B cell (primary cell): ENCODE measurements around the gene ARHGAP26. TPM values are rescaled to one million over a fixed set of nuclear protein-coding genes. Genes with fewer than 3 reads are reported as not detected.

Experiments used
- ATAC-seq: fragments of 200-7000 bp; cut with Tn5 transposase; one replicate; pipeline ENCODE4 v1.10.0; 2021; ENCODE audit warnings: low read depth, mild to moderate bottlenecking, moderate number of reproducible peaks, moderate library complexity
- CTCF ChIA-PET: fragments of 350-600 bp; sonication (Branson Sonifier 250); formaldehyde crosslinking; loops from one replicate; lab custom pipeline; 2021; ENCODE audit warnings: antibody characterized with exemption, inconsistent platforms; lab: Charles Lee
- POLR2A ChIA-PET: fragments of 350-600 bp; sonication (Branson Sonifier 250); formaldehyde crosslinking; loops from one replicate; lab custom pipeline; 2021; ENCODE audit warnings: antibody characterized with exemption; lab: Charles Lee
- DNase-seq: peaks from one replicate; pipeline ENCODE4 v3.0.0; 2013
- H2AFZ ChIP-seq: 2 replicates; pipeline ENCODE4 v1.6.1; 2012; ENCODE audit warnings: mild to moderate bottlenecking, low read depth, low read length; ENCODE audit not compliant: insufficient read depth, poor library complexity, severe bottlenecking
- H3K27ac ChIP-seq, 2 donors: 1 replicate in 1 of 2; 2 replicates in 1 of 2; pipeline ENCODE4 v1.5.1; 2012 to 2013; ENCODE audit warnings: low read length in 2 of 2, mild to moderate bottlenecking in 2 of 2, moderate library complexity in 1 of 2
- H3K27me3 ChIP-seq, 4 experiments: fragments of 200-600 bp in 1 of 4; sonication (generic) in 1 of 4; replicated peaks in 1 of 4; 1 replicate in 2 of 4; 2 replicates in 2 of 4; pipeline versions ENCODE4 v1.6.1 to v1.7.0; 2013 to 2016; ENCODE audit warnings: low read length in 3 of 4, mild to moderate bottlenecking in 2 of 4, mixed read lengths in 1 of 4, moderate library complexity in 1 of 4; ENCODE audit not compliant: insufficient read depth in 4 of 4, control insufficient read depth in 3 of 4; ENCODE audit errors: control extremely low read depth in 1 of 4
- H3K36me3 ChIP-seq, 2 experiments: replicated peaks in 1 of 2; 1 replicate in 1 of 2; 2 replicates in 1 of 2; pipeline versions ENCODE4 v1.6.1 to v1.7.1; 2013; ENCODE audit warnings: low read length in 1 of 2; ENCODE audit not compliant: insufficient read depth in 2 of 2, control insufficient read depth in 1 of 2; ENCODE audit errors: control extremely low read depth in 1 of 2, extremely low read depth in 1 of 2
- H3K4me1 ChIP-seq, 2 donors: fragments of 200-600 bp in 1 of 2; sonication (generic) in 1 of 2; 1 replicate in 1 of 2; 2 replicates in 1 of 2; pipeline versions ENCODE4 v1.5.1 to v1.6.1; 2013 to 2017; ENCODE audit warnings: low read length in 2 of 2; ENCODE audit not compliant: control insufficient read depth in 2 of 2, insufficient read depth in 2 of 2
- H3K4me2 ChIP-seq: replicated peaks from 2 replicates; pipeline ENCODE3; 2012; ENCODE audit warnings: mild to moderate bottlenecking, low read depth, low read length; ENCODE audit not compliant: poor library complexity, severe bottlenecking
- H3K4me3 ChIP-seq, 5 experiments: fragments of 200-600 bp in 1 of 5; sonication (generic) in 1 of 5; 1 replicate in 3 of 5; 2 replicates in 2 of 5; pipeline versions ENCODE4 v1.5.1 to v1.7.0; 2011 to 2016; ENCODE audit warnings: low read length in 4 of 5, mild to moderate bottlenecking in 4 of 5, low read depth in 2 of 5, control low read depth in 1 of 5, moderate library complexity in 1 of 5; ENCODE audit not compliant: insufficient read depth in 1 of 5; ENCODE audit errors: control extremely low read depth in 1 of 5, extremely low read depth in 1 of 5
- H3K79me2 ChIP-seq: fragments of 200-600 bp; sonication (generic); one replicate; pipeline ENCODE4 v1.6.0; 2016; ENCODE audit warnings: low read length; ENCODE audit not compliant: control insufficient read depth, insufficient read depth
- H3K9ac ChIP-seq: fragments of 200-600 bp; sonication (generic); 2 replicates; pipeline ENCODE4 v1.6.1; 2017; ENCODE audit warnings: mild to moderate bottlenecking, low read length, moderate library complexity
- H3K9me3 ChIP-seq, 3 donors: one replicate each; pipeline versions ENCODE4 v1.6.1 to v1.7.1; 2013; ENCODE audit warnings: low read length in 2 of 3; ENCODE audit not compliant: control insufficient read depth in 2 of 3, insufficient read depth in 1 of 3; ENCODE audit errors: control extremely low read depth in 1 of 3
- H4K20me1 ChIP-seq: 2 replicates; pipeline ENCODE4 v1.6.0; 2012; ENCODE audit warnings: mild to moderate bottlenecking, low read length; ENCODE audit not compliant: insufficient read depth, control insufficient read depth, poor library complexity, severe bottlenecking
- H3K27ac Mint-ChIP-seq: one replicate; pipeline ENCODE4 v1.8.0; 2021; ENCODE audit warnings: mixed read lengths
- H3K27me3 Mint-ChIP-seq: one replicate; pipeline ENCODE4 v1.8.0; 2021; ENCODE audit warnings: mixed read lengths
- H3K4me1 Mint-ChIP-seq: one replicate; pipeline ENCODE4 v1.8.0; 2021; ENCODE audit warnings: mixed read lengths
- H3K4me3 Mint-ChIP-seq: one replicate; pipeline ENCODE4 v1.8.0; 2021; ENCODE audit warnings: mixed read lengths
- H3K9me3 Mint-ChIP-seq: one replicate; pipeline ENCODE4 v1.8.0; 2022; ENCODE audit warnings: mixed read lengths; ENCODE audit not compliant: insufficient read depth
- EZH2 ChIP-seq: IDR thresholded peaks from 2 replicates; pipeline ENCODE4 v1.6.1; 2012; ENCODE audit warnings: borderline replicate concordance, low read depth, mild to moderate bottlenecking, moderate library complexity, low read length; ENCODE audit not compliant: insufficient read depth, poor library complexity, severe bottlenecking
- WGBS: methylation state at CpG from one replicate; pipeline ENCODE4 v1.1.5; 2013; ENCODE audit warnings: missing lambda C conversion rate; ENCODE audit not compliant: insufficient coverage; 5-methylcytosine and 5-hydroxymethylcytosine counted together
- intact Hi-C: fragments of 100-400 bp; cut with micrococcal nuclease; formaldehyde crosslinking; loops from one replicate; pipeline ENCODE4 v1.10.0; 2022
- polyA plus RNA-seq: library from polyadenylated mRNA; depleted of rRNA; stranded (reverse); fragments of >200 nt; gene quantifications from 2 replicates; pipeline ENCODE4 v1.2.3, GENCODE V29; 2012
- total RNA-seq, 2 donors: library from RNA; stranded (reverse); fragments of 120-200 nt in 1 of 2; gene quantifications; 1 replicate in 1 of 2; 2 replicates in 1 of 2; pipeline versions ENCODE4 v1.2.3 to v1.2.4, GENCODE V29; 2013 to 2022
- TF ChIP-seq, protein P1 (sequence below): fragments of 200-600 bp; IDR thresholded peaks from one replicate; pipeline ENCODE4 v1.8.0; 2022; ENCODE audit warnings: antibody characterized with exemption, mild to moderate bottlenecking

The ARHGAP26 gene
- total and polyA plus RNA-seq, 2 donors (not counting 1 experiment from before 2014, with no cell fraction given) = 1.8 to 22.5 TPM

GRCh38 chr5:142922223-142922952 lies 152.2 kb downstream of the ARHGAP26 start:
- no peak overlapping the region for H3K9ac ChIP-seq
- H3K27ac ChIP-seq = no peak overlapping the region
- no peaks in the 10 kb centered on the region for H4K20me1 ChIP-seq
- intact Hi-C loops = loop anchor here (1.0 to 5.0 kb wide), 7 partner anchors 87 to 1270 kb away; partner anchors contain the start of gene NR3C1
- H3K27me3 ChIP-seq = no peaks in the 10 kb centered on the region
- Mint-ChIP-seq H3K27me3 (no peaks in the 10 kb centered on the region), H3K9me3 (no peaks in the 10 kb centered on the region), H3K4me3 (no peak overlapping the region), H3K4me1 (peaks cover 7% of the 10 kb centered on the region), H3K27ac (no peak overlapping the region)
- no peaks in the 10 kb centered on the region for H3K79me2 ChIP-seq
- H2AFZ ChIP-seq = no peak overlapping the region
- no peaks in the 10 kb centered on the region for H3K4me1 ChIP-seq
- TF ChIP-seq, protein P1, sequence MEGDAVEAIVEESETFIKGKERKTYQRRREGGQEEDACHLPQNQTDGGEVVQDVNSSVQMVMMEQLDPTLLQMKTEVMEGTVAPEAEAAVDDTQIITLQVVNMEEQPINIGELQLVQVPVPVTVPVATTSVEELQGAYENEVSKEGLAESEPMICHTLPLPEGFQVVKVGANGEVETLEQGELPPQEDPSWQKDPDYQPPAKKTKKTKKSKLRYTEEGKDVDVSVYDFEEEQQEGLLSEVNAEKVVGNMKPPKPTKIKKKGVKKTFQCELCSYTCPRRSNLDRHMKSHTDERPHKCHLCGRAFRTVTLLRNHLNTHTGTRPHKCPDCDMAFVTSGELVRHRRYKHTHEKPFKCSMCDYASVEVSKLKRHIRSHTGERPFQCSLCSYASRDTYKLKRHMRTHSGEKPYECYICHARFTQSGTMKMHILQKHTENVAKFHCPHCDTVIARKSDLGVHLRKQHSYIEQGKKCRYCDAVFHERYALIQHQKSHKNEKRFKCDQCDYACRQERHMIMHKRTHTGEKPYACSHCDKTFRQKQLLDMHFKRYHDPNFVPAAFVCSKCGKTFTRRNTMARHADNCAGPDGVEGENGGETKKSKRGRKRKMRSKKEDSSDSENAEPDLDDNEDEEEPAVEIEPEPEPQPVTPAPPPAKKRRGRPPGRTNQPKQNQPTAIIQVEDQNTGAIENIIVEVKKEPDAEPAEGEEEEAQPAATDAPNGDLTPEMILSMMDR = peak; percentile 55
- no peak for TF ChIP-seq EZH2
- CTCF ChIA-PET = interaction anchor here (0.6 to 7.6 kb wide), 24 partner anchors 9 to 1271 kb away, joined by 3 to 123 read pairs (median 4); partner anchors contain the start of gene NR3C1
- POLR2A ChIA-PET = no interaction called here
- no CpG with 5 or more reads among the region's 1 CpG for WGBS
- no peaks in the 10 kb centered on the region for H3K36me3 ChIP-seq
- peak; percentile 60 for ATAC-seq
- H3K9me3 ChIP-seq = no peaks in the 10 kb centered on the region
- peak; percentile 43 for DNase-seq
- H3K4me2 ChIP-seq = no peak overlapping the region
- no peak overlapping the region for H3K4me3 ChIP-seq
